Measurements from ENCODE around the gene S100A5.

- no peak for TF ChIP-seq CTCF (IDR thresholded peaks at IDR 0.05; ENCODE audit: low read depth, low read length)
- no peak for TF ChIP-seq POLR2A (IDR thresholded peaks at IDR 0.05; ENCODE audit: extremely low read depth, insufficient read length)
- no peak for TF ChIP-seq MAX (IDR thresholded peaks at IDR 0.05; ENCODE audit: low read depth, low read length)
Observed at GRCh38 chr1:153487707-153488106, 53.0 kb downstream of the S100A5 start.

Data from NB4 (cell line).